ENCODE results near the gene CDCP2.

CDCP2 gene

DNA sequence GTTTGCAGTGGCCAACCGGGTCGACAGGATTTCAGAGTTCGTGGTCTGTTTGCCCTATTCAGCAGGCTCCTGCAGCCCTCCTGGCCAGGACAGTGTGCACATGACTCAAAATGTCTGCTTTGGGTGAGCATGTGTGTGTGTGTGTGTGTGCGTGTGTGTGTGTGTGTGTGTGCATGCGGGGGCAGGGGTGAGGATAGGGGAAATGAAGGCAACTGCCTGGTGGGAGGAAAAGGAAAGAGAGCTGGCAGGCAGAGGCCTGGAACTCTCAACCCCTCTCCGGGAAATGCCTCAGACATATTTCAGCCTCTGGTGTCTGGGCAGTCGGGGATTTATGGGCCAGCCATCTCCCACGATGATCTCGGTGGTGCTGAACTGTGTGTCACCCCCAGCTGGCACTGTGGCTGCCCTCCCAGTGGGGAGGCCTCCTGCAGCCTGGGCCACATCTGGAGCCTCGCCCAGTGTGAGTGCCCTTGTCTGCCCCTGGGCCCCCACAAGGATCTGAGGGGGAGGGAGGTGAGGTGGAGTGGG lies 15.2 kb downstream of the CDCP2 start:
- no peak for DNase-seq (ENCODE audit: low read depth in 2 of 2)

DNA sequence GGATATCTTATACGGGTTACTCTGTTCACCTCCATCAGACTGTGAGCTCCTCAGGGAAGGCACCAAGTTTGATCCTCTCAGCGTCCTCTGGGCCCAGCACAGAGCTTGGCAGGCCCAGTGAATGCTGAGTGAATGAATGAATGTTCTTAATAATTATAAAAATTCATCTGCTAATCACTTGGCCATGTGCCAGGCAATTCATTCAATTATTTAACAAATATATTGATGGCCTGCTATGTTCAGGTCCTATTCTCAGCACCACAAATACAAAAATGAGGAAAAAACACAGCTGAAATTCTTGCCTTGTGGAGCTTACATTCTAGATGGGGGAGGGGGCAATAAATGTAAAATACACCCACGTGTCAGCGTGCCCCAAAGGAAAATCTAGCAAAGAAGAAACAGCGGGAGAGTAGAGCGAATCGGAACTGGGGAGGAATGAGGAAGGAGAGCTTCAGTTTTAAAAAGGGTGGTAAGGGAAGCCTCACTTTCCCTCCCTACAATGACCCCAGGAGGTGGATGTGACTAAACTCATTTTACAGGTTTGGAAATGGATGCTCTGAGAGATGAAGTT lies 15.8 kb downstream of the CDCP2 start:
- DNase-seq (ENCODE audit: low read depth in 2 of 2) = no peak

DNA sequence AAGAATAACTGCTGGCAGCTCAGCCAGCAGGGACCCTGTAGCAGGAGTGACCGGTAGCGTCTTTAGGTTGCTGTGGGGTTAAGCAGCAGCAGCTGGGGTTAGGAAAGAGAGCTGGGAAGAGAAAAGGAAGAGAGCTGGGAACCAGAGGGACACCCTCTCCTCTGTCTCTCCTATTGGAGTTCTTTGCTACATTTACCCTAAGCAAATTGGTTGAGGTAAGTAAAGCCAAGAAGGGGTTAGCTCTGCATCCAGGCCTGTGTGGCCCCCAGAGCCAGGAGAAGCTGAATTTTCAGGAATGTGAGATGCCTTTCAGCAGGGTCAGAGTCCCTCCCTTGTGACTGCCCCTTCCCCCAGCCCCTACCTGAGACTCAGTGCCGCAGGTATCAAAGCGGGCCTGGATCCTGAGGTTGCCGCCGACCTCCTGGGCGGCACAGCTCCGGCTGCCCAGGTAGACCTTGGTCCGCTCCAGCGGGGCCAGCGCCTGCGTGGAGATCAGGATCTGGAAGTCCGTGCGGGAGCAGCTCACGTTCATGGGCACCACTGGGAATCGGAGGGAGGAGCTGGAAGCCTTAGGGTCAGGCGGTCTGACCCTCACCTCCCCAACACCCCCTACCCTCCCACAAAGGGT lies 16.4 kb downstream of the CDCP2 start:
- DNase-seq (ENCODE audit: low read depth in 2 of 2) = no peak

DNA sequence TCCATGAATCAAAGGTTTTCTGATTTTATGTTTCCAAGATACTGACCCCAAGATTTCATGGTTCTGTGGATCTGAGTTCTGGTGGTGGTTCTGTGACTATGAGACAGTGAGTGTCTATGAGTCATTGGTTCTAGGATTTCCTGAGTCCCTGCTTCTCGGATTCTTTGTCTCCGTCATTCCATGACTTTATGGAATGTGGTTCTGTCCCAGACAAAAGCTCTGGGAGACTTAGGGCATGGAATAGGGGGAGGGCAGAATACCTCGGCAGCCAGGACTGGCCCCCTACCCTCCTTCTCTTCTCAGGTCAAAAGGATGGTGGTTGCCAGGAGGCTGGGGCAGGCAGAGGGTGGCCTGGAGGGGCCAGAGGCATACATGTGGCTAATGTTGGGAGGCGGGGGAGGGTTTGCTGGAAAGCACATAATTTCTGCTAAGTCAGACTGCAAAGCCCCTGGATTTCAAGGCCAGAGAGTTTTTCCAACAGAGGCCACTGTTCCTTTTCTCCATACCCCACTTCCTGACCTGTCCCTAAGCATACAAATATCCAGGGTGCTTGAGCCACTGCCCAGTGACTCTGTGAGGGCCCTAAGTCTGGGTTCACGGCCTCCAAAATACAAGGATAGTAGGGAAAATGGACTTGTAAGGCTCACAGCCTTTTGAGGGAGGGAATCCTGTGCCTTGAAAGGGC lies 17.2 kb downstream of the CDCP2 start:
- DNase-seq (ENCODE audit: low read depth in 2 of 2) = no peak

DNA sequence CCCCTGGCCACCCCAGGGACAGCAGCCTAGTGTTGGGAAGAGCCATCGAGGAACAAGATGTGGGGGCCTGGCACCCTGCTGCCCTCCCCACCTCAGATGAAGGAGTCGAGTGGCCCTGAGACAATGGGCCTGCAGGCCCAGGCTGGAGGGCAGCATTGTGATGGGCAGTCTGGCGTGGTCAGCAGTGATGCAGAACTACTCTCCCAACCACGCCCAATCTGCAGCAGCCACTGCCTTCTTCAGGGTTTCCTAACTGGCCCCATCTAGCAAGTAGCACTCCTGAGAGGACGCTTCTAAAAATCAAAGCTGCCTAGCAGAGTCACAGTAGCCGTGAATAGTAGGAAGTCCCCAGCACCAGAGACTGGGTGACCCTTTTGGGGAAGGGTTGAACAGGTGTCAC lies 18.5 kb downstream of the CDCP2 start:
- no peak for DNase-seq (ENCODE audit: low read depth in 2 of 2)

DNA sequence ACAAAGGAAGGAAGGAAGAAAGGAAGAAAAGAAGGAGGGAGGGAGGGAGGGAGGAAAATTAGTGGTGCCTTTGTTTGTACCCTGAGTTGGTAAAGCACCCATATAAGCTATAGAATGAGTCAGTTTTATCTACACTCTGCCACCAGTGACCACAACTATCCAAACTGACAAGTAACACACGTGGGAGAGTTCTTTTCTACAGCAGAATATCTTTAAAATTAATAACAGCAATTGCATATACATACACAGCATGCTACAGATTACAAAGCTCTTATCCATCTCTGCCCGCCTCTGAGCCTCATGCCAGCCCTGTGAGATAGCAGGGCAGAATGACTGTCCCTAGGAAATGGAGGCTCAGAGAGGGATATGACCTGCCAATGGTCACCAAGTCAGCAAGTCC lies 20.3 kb downstream of the CDCP2 start:
- no peak for DNase-seq (ENCODE audit: low read depth in 2 of 2)

DNA sequence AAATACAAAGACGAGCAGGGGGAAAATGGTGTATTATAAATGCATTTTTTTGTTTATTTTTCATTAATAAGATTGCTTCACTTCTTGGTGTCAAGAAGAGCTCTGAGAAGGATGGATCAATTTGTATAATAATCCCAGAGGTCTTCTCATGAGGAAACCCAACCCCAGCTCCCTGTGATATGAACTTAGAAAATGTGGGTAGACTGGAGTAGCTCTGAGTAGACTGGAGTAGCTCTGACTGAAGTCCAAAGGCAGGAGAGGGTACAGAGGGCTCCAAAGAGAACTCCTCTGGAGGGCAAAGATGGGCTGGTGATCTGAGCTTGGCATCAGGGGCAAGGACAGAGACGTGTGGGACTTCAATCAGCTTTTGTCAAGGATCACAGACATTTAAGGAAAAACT lies 21.4 kb downstream of the CDCP2 start:
- DNase-seq (ENCODE audit: low read depth in 2 of 2) = no peak

DNA sequence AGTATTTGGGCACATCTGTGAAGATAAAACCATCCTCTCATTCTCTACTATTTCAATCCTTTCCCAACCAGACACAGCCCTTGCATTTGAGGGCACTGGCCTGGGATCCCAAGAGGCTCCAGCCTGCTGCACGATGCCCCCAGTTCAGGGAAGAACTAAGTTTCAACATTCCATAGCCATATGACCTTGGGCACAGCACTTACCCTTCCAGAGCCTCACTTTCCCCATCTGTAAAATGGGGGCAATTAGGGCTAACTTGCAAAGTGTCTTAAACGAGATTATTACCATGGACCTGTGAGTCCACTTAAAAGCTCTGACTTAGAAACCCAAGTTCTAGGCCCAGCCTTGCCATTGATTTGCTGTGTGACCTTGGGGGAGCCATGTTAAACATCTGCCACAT lies 22.9 kb downstream of the CDCP2 start:
- no peak for DNase-seq (ENCODE audit: low read depth in 2 of 2)

DNA sequence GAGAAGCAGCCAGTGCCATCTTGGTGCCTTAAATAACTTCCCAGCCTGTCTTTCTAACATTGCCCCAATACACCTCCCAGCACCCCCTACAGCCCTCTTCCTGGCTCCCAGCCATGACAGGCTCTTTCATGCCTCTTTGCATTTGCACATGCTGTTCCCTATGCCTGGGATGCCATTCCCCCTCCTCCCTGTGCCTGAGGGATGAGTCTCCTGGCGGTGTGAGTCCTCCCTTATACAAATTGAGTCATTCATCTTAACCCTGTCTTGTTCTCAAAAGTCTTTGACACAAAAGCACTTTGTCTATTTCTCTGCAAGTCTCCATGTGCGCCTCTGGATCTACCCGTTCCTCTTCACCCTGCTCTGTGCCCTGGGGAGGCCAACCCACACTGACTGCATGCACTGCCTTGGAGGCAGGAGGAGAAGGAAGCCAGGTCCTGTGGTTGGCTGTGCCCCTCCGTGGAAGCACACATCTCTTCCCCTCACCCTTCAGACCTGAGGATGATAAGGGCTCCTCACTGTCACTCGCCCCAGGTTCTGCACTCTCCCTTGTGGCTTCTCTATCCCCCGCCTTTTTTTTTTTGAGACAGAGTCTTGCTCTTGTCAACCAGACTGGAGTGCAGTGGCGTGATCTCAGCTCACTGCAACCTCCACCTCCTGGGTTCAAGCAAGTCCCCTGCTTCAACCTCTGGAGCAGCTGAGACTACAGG lies 25.1 kb downstream of the CDCP2 start:
- DNase-seq (ENCODE audit: low read depth in 2 of 2) = no peak

DNA sequence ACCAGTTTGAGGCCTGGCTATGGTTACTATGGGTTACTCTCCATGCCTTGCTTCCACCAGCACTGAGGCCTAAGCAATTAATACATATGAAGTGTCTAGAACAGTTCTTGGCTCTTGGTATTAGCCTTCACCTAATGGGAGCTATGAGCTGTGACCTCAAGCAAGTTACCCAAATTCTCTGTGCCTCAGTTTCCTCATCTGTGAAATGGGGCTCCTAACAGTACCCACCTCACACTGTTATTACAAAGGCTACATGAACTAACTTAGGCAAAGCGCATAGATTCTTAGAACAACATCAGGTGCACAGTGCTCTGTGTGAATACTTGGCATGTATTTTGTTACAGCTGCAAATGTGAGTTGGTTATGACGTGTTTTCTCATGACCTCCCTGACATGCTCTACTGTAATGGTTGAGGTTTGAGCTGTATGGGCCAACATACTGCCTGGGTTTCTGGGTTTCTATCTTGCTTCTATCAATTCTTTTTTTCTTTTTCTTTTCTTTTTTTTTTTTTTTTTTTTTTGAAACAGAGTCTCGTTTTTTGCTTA lies 26.5 kb downstream of the CDCP2 start:
- DNase-seq (ENCODE audit: low read depth in 2 of 2) = no peak

DNA sequence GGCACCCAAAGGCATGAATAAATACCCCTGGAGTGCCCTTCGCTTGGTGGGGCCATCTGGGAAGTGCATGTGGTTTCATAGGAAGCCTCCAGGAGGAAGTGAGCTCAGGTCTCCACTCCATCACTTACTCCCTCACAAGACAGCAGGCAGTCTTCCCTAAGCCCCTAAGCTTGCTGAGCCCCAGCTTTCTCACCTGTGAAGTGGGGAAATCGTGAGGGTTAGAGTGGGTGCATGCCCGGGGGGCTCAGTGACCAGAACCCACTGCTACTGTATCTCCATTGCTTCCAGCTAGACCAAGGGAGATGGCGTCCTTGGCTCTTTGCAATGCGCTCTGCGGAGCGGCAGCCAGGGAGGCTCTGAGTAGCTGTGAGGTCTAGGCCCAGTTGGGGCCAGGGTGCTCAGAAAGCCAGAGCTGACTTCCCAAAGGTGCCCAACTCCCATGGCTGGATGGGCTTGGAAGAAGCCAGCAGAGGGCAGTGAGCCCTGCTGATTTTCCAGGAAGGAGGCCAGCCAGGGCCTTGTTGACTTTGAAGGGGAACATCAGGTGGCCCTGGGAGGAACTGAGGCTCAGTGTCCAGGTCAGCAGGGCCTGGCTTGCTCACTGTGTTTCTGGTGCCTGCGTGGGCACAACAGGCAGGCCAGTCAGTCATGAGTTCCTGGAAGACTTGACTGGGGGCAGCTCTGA lies 27.3 kb downstream of the CDCP2 start:
- DNase-seq (ENCODE audit: low read depth in 2 of 2) = no peak

DNA sequence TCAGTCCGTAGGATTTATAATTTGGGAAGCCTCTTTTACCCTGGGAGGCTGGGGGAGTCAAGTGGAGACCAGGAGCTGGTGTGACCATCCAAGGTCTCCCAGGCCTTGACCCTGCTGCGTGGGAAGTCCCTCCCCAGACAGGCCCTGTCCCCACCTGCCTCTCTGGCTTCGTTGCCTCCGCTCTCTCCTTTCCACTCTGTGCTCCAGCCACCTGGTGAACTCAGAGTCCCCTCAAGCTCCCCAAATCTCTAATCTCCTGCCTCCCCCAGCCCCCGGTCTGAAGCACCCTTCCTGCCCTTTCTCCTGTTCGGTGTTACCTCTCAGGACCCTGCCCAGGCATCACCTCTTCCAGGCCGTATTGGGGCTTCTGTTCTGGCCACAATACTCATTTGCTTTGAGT lies 27.9 kb downstream of the CDCP2 start:
- no peak for DNase-seq (ENCODE audit: low read depth in 2 of 2)

DNA sequence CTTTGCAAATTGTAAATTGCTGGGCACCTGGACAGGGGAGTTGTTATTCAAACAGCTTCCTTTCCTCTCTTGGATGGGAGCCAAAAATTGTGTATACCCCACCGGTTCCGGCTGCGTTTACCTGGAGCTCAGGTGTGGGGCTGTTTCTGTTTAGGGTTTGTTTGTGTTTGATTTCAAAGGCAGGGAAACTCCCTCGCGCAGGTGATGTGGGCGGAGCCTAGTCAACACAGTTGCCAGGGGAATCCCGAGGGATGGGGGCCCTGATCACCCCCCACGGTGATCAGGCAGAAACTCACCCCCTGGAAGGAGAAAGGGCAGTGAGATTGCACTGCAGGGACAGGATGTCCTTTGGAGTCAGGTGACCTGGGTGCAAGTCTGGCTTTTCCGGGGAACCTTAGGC lies 28.3 kb downstream of the CDCP2 start:
- DNase-seq (ENCODE audit: low read depth in 2 of 2) = no peak

DNA sequence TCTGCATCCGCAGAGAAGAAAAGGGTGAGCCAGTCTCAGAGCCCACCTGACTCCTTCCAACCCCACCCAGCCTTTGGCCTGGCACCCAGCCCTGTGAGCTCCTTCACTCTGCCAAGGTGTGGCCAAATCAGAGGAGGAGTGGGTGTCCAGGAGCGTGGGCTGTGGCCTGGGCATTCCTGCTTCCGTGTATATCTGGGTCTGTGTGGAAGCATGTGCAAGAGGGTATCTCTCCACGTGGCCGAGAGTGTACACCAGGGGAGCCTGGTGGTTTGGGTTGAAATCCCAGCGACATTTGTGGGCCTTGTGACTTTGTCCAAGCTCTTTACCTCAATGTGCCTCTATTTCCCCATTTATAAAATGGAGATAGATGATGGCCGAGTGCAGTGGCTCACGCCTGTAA lies 29.8 kb downstream of the CDCP2 start:
- DNase-seq (ENCODE audit: low read depth in 2 of 2) = no peak

DNA sequence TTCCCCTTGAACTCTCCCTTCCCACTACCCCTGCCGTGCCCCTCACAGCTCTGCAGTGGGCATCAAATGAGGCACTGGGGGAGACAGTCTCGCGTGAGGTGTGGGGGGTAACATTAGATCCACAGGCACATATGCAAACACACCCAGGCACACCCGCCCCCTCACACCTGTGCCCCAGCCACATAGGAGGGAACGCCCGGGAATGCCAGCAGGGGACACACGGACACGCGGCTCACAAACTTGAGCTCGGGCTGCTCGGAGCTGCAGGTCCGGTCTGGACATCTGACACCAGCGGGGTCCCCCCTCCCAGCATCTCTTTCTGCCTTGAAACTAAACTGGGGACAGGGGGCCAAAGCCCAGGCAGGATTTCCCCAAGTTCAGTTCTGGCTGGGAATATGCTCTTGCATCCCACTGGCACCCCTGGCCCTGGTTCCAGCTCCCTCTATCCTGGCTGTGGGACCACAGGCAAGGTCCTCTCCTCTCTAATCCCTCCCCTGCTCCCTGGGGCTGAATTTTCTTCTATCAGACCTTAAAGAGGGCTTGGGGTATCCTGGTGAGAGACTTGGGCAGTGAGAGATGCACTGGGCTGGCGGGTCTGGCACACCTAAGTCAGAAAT lies 30.6 kb downstream of the CDCP2 start:
- DNase-seq (ENCODE audit: low read depth in 2 of 2) = no peak

DNA sequence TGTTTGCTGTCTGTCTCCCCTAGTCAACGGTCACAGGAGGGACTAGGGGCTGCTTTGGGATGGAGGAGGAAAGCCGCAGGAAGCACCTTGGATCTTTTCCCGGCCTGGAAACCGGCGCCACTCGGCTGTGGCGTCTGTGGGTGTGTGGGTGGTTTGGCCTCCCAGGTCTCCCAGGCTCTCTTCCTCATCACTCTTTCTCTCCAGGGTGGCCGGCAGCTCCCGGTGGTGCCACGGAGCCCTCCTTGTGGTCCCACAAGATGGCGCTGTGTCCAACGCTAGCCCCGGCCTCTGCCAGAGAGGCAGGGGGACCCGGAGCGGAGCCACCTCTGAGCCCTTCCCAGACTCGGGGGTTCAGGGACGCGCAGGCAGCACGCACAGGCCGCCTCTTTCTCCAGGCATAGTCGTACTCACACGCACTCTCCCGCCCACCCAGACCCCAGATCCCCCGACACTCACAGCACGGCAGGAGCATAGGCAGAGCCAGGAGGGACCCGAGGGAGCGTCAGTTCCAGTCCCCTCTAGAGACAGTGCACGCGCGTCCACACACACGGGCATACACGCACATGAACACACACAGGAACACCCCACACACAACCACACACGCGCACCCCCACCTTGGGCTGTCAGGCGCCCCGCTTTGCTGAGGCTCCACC lies 31.2 kb downstream of the CDCP2 start:
- DNase-seq (ENCODE audit: low read depth in 2 of 2) = peak; percentile 21 to 25

DNA sequence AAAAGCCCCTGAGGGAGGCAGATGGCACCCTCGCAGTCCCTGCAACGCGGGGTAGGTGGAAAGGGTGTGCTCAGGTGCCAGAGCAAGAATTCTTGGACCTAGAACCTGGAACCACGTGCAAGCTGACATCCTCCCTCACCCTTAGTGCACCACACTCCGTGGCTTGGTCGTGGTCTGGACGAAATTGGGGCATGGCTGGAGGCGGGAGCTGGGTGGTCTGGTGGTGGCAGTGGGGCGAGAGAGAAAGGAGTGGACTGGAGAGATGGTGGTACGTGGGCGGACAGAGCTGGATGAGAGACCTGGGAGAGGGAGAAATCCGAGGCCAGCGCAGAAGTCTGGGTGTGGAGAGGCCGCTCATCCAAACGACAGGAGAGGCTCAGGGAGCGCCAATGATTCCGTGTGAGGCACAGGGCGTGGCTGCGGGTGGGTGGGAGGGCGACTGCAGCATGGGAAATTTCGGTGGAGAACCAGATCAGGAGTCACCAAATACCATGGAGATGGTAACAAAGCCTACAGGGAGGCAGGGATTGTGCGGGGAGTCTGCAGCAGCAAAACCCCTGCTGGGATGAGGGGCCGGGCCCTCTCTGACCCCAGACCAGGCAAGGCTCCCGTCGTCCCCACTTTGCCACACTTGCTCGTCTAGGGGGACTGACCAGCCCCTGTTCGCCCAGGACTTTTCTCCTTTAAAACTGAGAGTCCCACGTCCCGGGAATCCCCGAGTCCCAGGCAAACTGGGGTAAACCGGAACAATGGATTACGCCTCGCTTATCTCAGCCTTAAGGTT lies 31.9 kb downstream of the CDCP2 start:
- DNase-seq (ENCODE audit: low read depth in 2 of 2) = no peak

DNA sequence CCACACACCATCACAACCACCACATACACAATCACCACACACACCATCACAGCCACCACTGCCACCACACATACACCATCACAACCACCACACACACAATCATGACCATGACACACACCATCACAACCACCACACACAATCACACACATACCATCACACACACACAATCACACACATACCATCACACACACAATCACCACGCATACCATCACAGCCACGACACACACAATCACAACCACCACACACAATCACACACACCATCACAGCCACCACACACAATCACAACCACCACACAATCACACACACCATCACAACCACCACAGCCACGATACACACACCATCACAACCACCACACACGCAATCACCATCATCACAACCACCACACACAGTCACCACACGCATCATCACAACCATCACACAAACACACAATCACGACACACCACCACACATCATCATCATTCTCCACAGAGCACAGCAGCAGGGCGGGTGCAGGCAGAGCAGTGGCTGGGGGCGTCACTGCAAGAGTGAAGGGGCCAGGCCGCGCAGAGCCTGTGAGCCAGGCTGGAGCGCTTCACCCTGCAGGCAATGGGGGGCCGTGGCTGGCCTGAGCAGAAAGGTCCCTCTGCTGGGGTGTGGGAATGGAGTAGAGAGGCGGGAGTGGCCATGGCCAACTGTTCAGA lies 32.6 kb downstream of the CDCP2 start:
- no peak for DNase-seq (ENCODE audit: low read depth in 2 of 2)

DNA sequence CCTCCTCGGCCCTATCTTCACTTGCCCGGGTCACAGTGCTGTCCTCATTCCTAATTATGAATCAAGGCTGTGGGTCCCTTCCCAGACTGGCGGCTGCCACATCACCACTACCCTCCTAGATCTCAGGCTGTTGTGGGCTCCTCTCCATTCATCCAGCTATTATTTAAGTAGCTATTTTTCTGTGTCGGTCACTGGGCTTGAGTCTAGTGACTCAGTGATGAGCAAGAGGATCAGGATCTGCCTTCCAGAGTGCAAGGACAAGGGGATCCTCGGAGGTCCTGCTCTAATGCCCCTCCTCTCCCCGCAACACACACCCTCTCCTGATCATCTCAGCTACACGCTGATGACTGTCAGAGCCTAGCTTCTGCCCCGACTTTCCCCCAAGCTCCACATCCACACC lies 34.1 kb downstream of the CDCP2 start:
- no peak for DNase-seq (ENCODE audit: low read depth in 2 of 2)
